SK-N-MC (cell line): ENCODE data around the gene SETD1A.
A peak's percentile ranks its signal among the peaks of the same experiment; 100 is the strongest.

Experiments
- DNase-seq: peaks from one replicate; pipeline ENCODE4 v3.0.0-alpha.2; 2011; ENCODE audit warnings: low read depth, low spot score
- H3K27ac ChIP-seq: fragments of 200-600 bp; sonication (generic); 2 replicates; pipeline ENCODE4 v1.5.1; 2016; ENCODE audit warnings: mixed run types
- H3K36me3 ChIP-seq: fragments of 200-600 bp; sonication (generic); 2 replicates; pipeline ENCODE4 v1.6.1; 2017; ENCODE audit warnings: antibody characterized with exemption, low read length, mixed read lengths; ENCODE audit not compliant: insufficient read depth
- H3K4me3 ChIP-seq: fragments of 200-600 bp; sonication (generic); 2 replicates; pipeline ENCODE4 v1.5.1; 2016
- H3K9ac ChIP-seq: fragments of 200-600 bp; sonication (generic); 2 replicates; pipeline ENCODE4 v1.8.0; 2017; ENCODE audit warnings: mixed run types, mixed read lengths; ENCODE audit not compliant: insufficient read length
- H3K9me3 ChIP-seq: fragments of 200-600 bp; sonication (generic); 2 replicates; pipeline ENCODE4 v1.6.1; 2017; ENCODE audit warnings: low read depth, mild to moderate bottlenecking, antibody characterized with exemption, low read length, moderate library complexity, mixed read lengths
- EZH2 ChIP-seq: fragments of 200-600 bp; sonication (generic); IDR thresholded peaks from one replicate; pipeline ENCODE4 v1.6.1; 2017; ENCODE audit warnings: antibody characterized with exemption
- FOXP2 ChIP-seq: optimal IDR thresholded peaks from 2 replicates; pipeline ENCODE3; 2011; ENCODE audit warnings: mild to moderate bottlenecking, moderate library complexity; ENCODE audit not compliant: insufficient read depth; ENCODE audit errors: extremely low read length, control extremely low read depth
- POLR2AphosphoS5 ChIP-seq: IDR thresholded peaks from 2 replicates; pipeline ENCODE4 v1.6.1; 2012; ENCODE audit warnings: mild to moderate bottlenecking, low read depth, low read length, borderline replicate concordance

Gene SETD1A

DNA sequence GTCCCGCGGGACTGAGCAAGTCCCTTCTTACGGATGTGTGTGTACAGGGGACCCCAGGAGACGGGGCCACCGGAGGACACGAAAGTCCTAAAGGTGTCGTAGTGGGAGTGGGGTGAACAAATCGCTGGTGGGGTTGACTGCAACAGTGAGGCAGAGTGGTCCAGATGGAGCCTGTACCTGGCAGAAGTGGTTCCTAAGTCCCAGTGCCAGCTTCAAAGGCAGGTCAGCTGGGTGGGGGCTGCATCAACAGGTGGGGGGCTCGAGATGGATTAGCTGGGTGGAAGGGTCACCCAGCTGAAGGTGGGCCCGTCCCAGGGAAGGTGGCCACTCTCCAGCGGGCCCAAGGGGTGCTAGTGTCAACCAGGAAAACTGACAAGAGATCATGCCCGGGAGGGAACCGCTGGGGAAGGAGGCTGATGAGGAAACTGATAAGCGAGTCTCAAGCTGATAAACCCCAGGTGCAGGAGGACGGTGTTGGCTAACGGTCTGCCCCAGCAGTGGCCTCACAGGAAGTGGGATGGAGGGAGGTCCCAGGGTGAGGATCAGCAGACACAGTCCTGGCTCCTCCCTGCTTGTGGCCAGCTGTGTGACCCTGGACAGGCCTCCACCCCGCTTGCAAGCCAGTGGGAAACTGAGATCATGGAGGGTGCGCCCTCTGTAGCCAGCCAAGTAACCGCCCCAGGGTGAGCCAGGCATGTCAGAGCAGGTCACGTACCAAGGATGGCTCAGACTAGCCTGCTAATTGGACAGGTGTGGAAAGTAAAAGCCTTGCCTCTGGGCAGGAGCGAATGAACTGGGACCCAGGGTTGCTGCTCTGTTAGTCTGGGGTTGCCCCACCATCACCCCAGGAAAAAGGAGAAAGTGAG lies 7.7 kb upstream of the SETD1A start:
- Histone ChIP-seq H3K36me3 (no peaks in the 10 kb centered on the region; the same call in 1 of the 2 replicates), H3K27ac (no peak overlapping the region), H3K4me3 (peak overlapping the region; percentile 88), H3K9ac (peak overlapping the region; percentile 73), H3K9me3 (no peaks in the 10 kb centered on the region)
- no peak for TF ChIP-seq FOXP2
- no peak for TF ChIP-seq EZH2
- no peak for TF ChIP-seq POLR2AphosphoS5
- no peak for DNase-seq

DNA sequence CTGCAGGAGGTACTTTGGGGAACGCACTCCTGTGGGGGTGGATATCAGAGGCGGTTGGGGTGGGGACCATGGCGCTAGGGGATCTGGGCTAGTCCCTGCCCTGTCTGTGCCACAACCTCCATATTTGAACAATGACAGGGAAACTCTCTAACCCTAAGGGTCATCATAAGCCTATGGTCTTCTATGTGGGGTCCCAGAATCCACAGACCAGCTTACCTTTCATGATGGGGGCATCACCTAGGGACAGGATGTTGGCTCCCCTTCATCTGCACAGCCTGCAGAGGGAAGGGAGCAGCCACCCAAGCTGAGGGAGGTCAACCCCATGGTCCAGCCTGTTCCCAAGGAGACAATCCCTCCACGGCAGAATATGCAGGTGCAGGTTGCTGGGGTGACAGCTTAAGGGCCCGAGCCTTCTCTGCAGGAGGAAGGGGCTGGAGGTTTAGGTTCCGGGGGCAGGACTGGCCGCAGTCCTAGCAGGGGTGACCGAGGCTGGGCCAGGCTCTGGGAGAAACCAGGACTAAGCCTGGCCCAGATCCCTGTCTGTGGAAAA lies 7.0 kb upstream of the SETD1A start:
- DNase-seq = no peak
- H3K36me3 ChIP-seq = no peaks in the 10 kb centered on the region; the same call in 1 of the 2 replicates
- no peak overlapping the region for H3K9ac ChIP-seq
- TF ChIP-seq FOXP2 (no peak), POLR2AphosphoS5 (no peak), EZH2 (no peak)
- no peak overlapping the region for H3K4me3 ChIP-seq
- H3K27ac ChIP-seq = no peak overlapping the region
- no peaks in the 10 kb centered on the region for H3K9me3 ChIP-seq

DNA sequence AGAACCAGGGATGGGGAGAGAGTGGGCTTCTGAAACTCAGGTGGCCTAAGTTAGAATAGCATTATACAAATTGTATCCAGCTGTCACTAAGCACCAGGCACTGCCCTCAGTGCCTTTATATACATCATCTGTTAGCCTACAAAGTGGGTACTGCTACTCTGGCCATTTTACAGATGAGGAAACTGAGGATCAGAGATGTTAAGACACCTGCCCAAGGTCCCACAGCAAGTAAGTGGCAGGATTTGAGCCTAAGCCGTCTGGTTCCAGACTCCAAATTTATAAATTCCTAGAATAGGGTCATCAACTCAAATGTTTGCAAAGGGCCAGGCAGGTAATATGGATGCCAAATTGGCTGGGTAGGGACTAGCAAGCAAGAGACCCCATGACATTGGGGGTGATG lies 6.4 kb upstream of the SETD1A start:
- TF ChIP-seq EZH2 (no peak), POLR2AphosphoS5 (no peak), FOXP2 (no peak)
- Histone ChIP-seq H3K27ac (no peak overlapping the region), H3K4me3 (no peak overlapping the region), H3K9me3 (no peaks in the 10 kb centered on the region), H3K36me3 (no peaks in the 10 kb centered on the region; the same call in 1 of the 2 replicates), H3K9ac (no peak overlapping the region)
- DNase-seq = no peak

DNA sequence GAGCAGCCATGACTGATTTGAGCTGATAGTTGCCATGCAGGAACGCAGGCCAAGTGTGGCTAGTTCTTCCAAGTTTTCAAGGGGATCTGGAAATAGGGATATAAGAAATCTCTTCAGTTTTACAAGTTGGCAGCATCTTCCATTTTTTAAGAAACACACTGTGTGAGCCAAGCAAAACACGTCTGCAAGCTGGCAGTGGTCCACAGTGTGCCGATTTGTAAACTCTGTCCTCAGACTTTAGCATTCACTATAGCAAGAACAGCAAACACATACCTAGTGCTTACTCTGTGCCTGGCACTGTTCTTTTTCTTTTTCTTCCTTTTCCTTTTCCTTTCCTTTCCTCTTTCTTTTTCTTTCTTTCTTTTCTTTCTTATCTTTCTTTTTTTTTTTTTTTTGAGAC lies 5.8 kb upstream of the SETD1A start:
- TF ChIP-seq FOXP2 = no peak
- no peak for TF ChIP-seq POLR2AphosphoS5
- no peak for TF ChIP-seq EZH2
- DNase-seq = no peak
- no peak overlapping the region for H3K9ac ChIP-seq
- H3K36me3 ChIP-seq = no peaks in the 10 kb centered on the region; the same call in 1 of the 2 replicates
- H3K4me3 ChIP-seq = no peak overlapping the region
- H3K27ac ChIP-seq = no peak overlapping the region
- H3K9me3 ChIP-seq = no peaks in the 10 kb centered on the region

DNA sequence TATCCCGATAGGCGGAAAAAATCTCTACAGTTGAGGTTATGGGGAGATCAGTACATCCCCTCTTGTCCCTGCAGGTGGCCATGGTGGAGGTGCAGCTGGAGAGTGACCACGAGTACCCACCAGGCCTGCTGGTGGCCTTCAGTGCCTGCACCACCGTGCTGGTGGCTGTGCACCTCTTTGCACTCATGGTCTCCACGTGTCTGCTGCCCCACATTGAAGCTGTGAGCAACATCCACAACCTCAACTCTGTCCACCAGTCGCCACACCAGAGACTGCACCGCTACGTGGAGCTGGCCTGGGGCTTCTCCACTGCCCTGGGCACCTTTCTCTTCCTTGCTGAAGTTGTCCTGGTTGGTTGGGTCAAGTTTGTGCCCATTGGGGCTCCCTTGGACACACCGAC lies 4.4 kb upstream of the SETD1A start:
- H3K36me3 ChIP-seq = no peaks in the 10 kb centered on the region
- no peak for DNase-seq
- H3K4me3 ChIP-seq = no peak overlapping the region
- no peaks in the 10 kb centered on the region for H3K9me3 ChIP-seq
- TF ChIP-seq EZH2 (no peak), FOXP2 (no peak), POLR2AphosphoS5 (no peak)
- no peak overlapping the region for H3K9ac ChIP-seq
- no peak overlapping the region for H3K27ac ChIP-seq

DNA sequence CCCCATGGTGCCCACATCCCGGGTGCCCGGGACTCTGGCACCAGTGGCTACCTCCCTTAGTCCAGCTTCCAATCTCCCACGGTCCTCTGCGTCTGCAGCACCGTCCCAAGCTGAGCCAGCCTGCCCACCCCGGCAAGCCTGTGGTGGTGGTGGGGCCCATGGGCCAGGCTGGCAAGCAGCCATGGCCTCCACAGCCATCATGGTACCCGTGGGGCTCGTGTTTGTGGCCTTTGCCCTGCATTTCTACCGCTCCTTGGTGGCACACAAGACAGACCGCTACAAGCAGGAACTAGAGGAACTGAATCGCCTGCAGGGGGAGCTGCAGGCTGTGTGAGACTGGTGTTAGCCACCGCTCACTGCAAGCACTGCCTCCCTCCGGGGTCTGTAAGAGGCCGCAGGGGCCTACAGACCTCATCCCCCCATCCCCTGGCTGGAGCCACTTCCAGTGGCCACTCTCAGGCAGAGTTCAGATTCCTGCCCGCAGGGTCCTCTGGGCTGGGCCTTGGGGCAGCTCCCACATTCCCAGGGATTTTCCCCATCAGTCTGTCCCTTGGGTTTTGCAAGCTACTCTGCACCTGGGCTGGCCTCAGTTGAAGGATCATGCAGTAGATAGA lies 3.9 kb upstream of the SETD1A start:
- Histone ChIP-seq H3K27ac (no peak overlapping the region), H3K9ac (no peak overlapping the region), H3K36me3 (no peaks in the 10 kb centered on the region), H3K4me3 (no peak overlapping the region), H3K9me3 (no peaks in the 10 kb centered on the region)
- peak; percentile 55 for DNase-seq
- TF ChIP-seq FOXP2 (no peak), EZH2 (no peak), POLR2AphosphoS5 (no peak)

DNA sequence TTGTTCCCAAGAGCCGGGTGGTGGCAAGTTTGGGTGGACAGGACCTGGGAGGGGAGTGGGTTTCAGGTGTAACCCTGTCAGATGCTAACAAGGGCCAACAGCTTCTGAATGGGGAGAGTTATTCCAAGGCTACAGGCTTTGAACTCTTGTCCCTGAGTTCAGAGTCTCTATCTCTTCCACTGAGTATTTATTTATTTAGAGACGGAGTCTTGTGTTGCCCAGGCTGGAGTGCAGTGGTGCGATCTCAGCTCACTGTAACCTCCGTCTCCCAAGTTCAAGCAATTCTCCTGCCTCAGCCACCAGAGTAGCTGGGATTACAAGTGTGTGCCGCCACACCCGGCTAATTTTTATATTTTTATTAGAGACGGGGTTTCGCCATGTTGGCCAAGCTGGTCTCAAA lies 2.6 kb upstream of the SETD1A start:
- DNase-seq = no peak
- no peak overlapping the region for H3K27ac ChIP-seq
- H3K9ac ChIP-seq = no peak overlapping the region
- no peak for TF ChIP-seq POLR2AphosphoS5
- no peak for TF ChIP-seq EZH2
- TF ChIP-seq FOXP2 = no peak
- H3K4me3 ChIP-seq = no peak overlapping the region
- peaks cover 13% of the 10 kb centered on the region for H3K36me3 ChIP-seq
- no peaks in the 10 kb centered on the region for H3K9me3 ChIP-seq

DNA sequence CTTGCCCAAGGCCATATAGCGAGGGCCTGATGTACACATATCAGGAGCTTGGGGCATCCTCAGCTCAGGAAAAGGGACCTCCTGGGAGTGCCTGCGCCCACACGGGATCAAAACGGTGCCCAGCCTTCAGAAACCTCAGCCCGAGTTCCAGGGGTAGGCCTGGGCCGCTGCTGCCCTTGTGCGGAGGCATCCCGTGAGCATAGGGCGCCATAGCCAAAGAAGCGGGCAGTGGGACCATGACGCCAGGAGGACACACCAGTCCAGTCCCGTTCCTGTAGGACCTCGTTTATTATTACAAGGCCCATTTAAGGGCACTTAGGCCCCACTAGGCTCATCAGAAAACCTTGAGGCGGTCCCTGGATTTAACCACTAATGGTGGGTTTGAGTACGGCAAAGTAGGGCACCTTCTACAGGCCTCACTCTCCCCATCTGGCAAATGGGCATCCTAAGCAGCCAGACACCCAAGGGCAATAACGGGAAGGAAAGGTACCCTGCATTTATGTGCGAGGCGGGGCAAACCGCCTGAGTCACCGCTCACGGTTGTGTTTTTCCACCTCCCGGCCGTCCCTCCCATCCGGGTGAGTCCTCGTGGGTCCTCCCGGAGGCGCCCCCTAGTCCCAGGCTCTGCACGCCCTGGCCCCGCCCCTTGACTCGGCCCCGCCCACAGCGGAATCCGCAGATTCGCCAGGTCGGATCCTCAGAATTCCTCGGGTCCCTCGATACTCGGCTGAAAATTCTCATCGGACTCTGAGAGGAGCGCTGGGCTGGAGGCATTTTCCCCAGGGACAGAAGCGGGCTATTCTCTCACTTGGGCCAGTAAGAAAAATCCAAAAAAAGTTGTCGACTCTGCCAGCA lies 726 bp upstream of the SETD1A start:
- H3K9me3 ChIP-seq = no peaks in the 10 kb centered on the region
- peak overlapping the region; percentile 100 for H3K27ac ChIP-seq
- H3K36me3 ChIP-seq = peaks cover 31% of the 10 kb centered on the region
- TF ChIP-seq EZH2 = no peak
- TF ChIP-seq FOXP2 = no peak
- peak; percentile 39; the same call in 1 of the 2 replicates for TF ChIP-seq POLR2AphosphoS5
- H3K9ac ChIP-seq = peak overlapping the region; percentile 100
- no peak for DNase-seq
- peak overlapping the region; percentile 97 for H3K4me3 ChIP-seq
